Lung (tissue), 12 donors: ENCODE results near the gene RBPMS2. TPM values are rescaled to one million over a fixed set of nuclear protein-coding genes. Genes with fewer than 3 reads are reported as not detected.
"Not testable (repeated sequence)": the region's sequence is repeated elsewhere in the genome, so short reads cannot be mapped to it uniquely, and the experiment has no call there.

Experiments used
- ATAC-seq: fragments of 200-7000 bp; cut with Tn5 transposase; one replicate; pipeline ENCODE4 v1.9.1; 2020; ENCODE audit warnings: moderate number of reproducible peaks; ENCODE audit not compliant: insufficient read depth, low FRiP score
- DNase-seq, 3 donors: peaks; one replicate each; pipeline ENCODE4 v3.0.0-alpha.2; 2013 to 2017
- H3K27ac ChIP-seq, 2 donors: one replicate each; pipeline ENCODE4 v1.5.1; 2013; ENCODE audit warnings: mild to moderate bottlenecking in 2 of 2, moderate library complexity in 2 of 2, control low read depth in 1 of 2, inconsistent platforms in 1 of 2, low read depth in 1 of 2, low read length in 1 of 2
- H3K27me3 ChIP-seq, 3 donors: one replicate each; pipeline ENCODE4 v1.5.1; 2013; ENCODE audit warnings: low read length in 2 of 3; ENCODE audit not compliant: control insufficient read depth in 3 of 3, insufficient read depth in 3 of 3
- H3K36me3 ChIP-seq, 4 donors: one replicate each; pipeline ENCODE4 v1.5.1; 2013; ENCODE audit warnings: low read length in 4 of 4, mild to moderate bottlenecking in 1 of 4, moderate library complexity in 1 of 4; ENCODE audit not compliant: control insufficient read depth in 4 of 4, insufficient read depth in 4 of 4
- H3K4me1 ChIP-seq, 5 donors: one replicate each; pipeline ENCODE4 v1.5.1; 2013; ENCODE audit warnings: low read length in 5 of 5, mild to moderate bottlenecking in 2 of 5, moderate library complexity in 1 of 5; ENCODE audit not compliant: control insufficient read depth in 5 of 5, insufficient read depth in 5 of 5
- H3K4me3 ChIP-seq: one replicate; pipeline ENCODE4 v1.5.1; 2013; ENCODE audit warnings: mild to moderate bottlenecking, control low read depth, moderate library complexity
- H3K9ac ChIP-seq, 2 donors: one replicate each; pipeline ENCODE4 v1.5.1; 2013; ENCODE audit warnings: low read length in 2 of 2, control low read depth in 1 of 2; ENCODE audit not compliant: insufficient read depth in 1 of 2
- H3K9me3 ChIP-seq, 4 donors: one replicate each; pipeline ENCODE4 v1.5.1; 2013; ENCODE audit warnings: low read length in 3 of 4, mild to moderate bottlenecking in 1 of 4, moderate library complexity in 1 of 4; ENCODE audit not compliant: control insufficient read depth in 4 of 4, insufficient read depth in 3 of 4
- CTCF ChIP-seq: IDR thresholded peaks from 2 replicates; pipeline ENCODE4 v1.5.1; 2012; ENCODE audit warnings: mild to moderate bottlenecking; ENCODE audit errors: control extremely low read depth, extremely low read depth
- WGBS, 2 donors: extraction: QIAGEN DNeasy Blood & Tissue Kit; methylation state at CpG; one replicate each; pipeline ENCODE4 v1.1.7; 2013; 5-methylcytosine and 5-hydroxymethylcytosine counted together
- polyA plus RNA-seq, 2 donors: library from polyadenylated mRNA; stranded (reverse); fragments of 200-250 nt; gene quantifications; one replicate each; pipeline ENCODE4 v1.2.1, GENCODE V29; 2013
- total RNA-seq, 2 donors: library from RNA; depleted of rRNA in 1 of 2; stranded (reverse); fragments of >200 nt in 1 of 2; gene quantifications; one replicate each; pipeline ENCODE4 v1.2.1, GENCODE V29; 2014 to 2021
- donor health status: control.
- donor health status: control.
- donor health status: Bipolar disorder and iron deficiency.
- donor health status: healthy.
- donor health status: DM: yes; HTN: yes; CAD: no.

The RBPMS2 gene
- total and polyA plus RNA-seq, 4 donors, result 0.68 to 3.9 (median 2.3) TPM

DNA sequence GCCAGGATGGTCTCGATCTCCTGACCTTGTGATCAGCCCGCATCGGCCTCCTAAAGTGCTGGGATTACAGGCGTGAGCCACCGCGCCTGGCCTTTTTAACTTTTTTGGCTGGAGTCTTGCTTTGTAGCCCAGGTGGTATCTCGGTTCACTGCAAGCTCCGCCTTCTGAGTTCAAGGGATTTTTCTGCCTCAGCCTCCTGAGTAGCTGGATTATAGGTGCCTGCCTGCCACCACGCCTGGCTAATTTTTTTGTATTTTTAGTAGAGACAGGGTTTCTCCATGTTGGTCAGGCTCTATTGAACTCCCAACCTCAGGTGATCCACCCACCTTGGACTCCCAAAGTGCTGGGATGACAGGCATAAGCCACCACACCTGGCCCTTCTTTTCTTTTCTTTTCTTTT, 20.5 kb upstream of the RBPMS2 start:
- H3K36me3 ChIP-seq, H3K27me3 ChIP-seq, ATAC-seq, H3K4me3 ChIP-seq, H3K9ac ChIP-seq, H3K9me3 ChIP-seq, H3K4me1 ChIP-seq, H3K27ac ChIP-seq, DNase-seq: not testable (repeated sequence)
- WGBS, 2 donors, result 93 to 94% methylated on average over 9 of the region's 9 CpGs

DNA sequence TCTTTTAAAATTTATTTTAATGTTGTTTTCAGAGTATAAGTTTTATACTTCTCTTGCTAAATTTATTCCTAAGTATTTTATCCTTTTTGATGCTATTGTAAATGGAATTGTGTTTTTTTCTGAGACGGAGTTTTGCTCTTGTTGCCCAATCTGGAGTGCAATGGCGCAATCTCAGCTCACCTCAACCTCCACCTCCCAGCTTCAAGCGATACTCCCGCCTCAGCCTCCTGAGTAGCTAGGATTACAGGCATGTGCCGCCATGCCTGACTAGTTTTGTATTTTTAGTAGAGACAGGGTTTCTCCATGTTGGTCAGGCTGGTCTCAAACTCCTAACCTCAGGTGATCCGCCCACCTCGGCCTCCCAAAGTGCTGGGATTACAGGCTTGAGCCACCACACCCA, 19.9 kb upstream of the RBPMS2 start:
- not testable (repeated sequence) for H3K4me1 ChIP-seq, H3K4me3 ChIP-seq, DNase-seq, H3K9ac ChIP-seq, H3K27me3 ChIP-seq, H3K9me3 ChIP-seq, ATAC-seq, H3K27ac ChIP-seq, H3K36me3 ChIP-seq
- 82 to 86% methylated on average over 6 to 7 of the region's 7 CpGs for WGBS, 2 donors

DNA sequence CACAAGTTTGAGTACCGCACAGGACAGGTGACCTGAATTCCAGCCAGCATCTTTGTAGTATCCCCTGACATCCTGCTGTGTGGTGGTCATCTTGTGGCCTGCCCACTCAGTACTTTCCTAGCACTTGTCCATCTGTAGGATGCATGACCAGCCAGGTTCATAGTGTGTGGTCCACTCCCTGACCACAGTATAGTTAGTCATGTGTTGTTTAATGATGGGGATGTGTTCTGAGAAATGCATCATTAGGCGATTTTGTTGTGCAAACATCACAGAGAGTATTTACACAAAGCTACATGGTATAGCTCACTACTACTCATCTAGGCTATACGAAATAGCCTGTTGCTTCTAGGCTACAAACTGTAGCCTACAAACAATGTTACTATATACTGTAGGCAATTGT, 16.9 kb upstream of the RBPMS2 start:
- H3K4me1 ChIP-seq, result peaks cover 0 to 7% (median 0%) of the 10 kb centered on the region in 5 donors

GRCh38 chr15:64791401-64791800, 16.0 kb upstream of the RBPMS2 start:
- Histone ChIP-seq H3K4me1 (peaks cover 0 to 7% (median 0%) of the 10 kb centered on the region in 5 donors), H3K9ac (no peak overlapping the region), H3K9me3 (no peaks in the 10 kb centered on the region), H3K4me3 (no peak overlapping the region), H3K27ac (no peak overlapping the region), H3K36me3 (no peaks in the 10 kb centered on the region), H3K27me3 (no peaks in the 10 kb centered on the region)
- 35 to 45% methylated on average over 4 of the region's 4 CpGs for WGBS, 2 donors
- ATAC-seq (no peak), DNase-seq (peak in 1 of 3 donors; percentile 69)
- TF ChIP-seq CTCF, result no peak

More for the DNA sequence above, 16.9 kb upstream of the RBPMS2 start:
- no peak for DNase-seq
- ATAC-seq, result no peak
- Histone ChIP-seq H3K9me3 (no peaks in the 10 kb centered on the region), H3K27ac (no peak overlapping the region), H3K9ac (no peak overlapping the region), H3K27me3 (no peaks in the 10 kb centered on the region), H3K4me3 (no peak overlapping the region), H3K36me3 (no peaks in the 10 kb centered on the region)
- WGBS, 2 donors, result 85 to 92% methylated on average over 3 of the region's 3 CpGs
- no peak for TF ChIP-seq CTCF

GRCh38 chr15:64783796-64784195, 8.4 kb upstream of the RBPMS2 start:
- H3K36me3 ChIP-seq, result no peaks in the 10 kb centered on the region
- no peak overlapping the region for H3K9ac ChIP-seq
- H3K27ac ChIP-seq, result no peak overlapping the region
- WGBS, 2 donors, result 94 to 97% methylated on average over 4 of the region's 4 CpGs
- TF ChIP-seq CTCF, result no peak
- no peaks in the 10 kb centered on the region for H3K9me3 ChIP-seq
- H3K4me1 ChIP-seq, result no peaks in the 10 kb centered on the region
- no peaks in the 10 kb centered on the region for H3K27me3 ChIP-seq
- no peak for ATAC-seq
- no peak overlapping the region for H3K4me3 ChIP-seq
- DNase-seq, result no peak
